Activated naive CD4-positive, alpha-beta T cell (primary cell): ENCODE data around the gene BRD7.

Experiments
- DNase-seq, 4 experiments: peaks; one replicate each; lab custom pipeline; 2025; lab: John Stamatoyannopoulos, UW

Gene BRD7

DNA sequence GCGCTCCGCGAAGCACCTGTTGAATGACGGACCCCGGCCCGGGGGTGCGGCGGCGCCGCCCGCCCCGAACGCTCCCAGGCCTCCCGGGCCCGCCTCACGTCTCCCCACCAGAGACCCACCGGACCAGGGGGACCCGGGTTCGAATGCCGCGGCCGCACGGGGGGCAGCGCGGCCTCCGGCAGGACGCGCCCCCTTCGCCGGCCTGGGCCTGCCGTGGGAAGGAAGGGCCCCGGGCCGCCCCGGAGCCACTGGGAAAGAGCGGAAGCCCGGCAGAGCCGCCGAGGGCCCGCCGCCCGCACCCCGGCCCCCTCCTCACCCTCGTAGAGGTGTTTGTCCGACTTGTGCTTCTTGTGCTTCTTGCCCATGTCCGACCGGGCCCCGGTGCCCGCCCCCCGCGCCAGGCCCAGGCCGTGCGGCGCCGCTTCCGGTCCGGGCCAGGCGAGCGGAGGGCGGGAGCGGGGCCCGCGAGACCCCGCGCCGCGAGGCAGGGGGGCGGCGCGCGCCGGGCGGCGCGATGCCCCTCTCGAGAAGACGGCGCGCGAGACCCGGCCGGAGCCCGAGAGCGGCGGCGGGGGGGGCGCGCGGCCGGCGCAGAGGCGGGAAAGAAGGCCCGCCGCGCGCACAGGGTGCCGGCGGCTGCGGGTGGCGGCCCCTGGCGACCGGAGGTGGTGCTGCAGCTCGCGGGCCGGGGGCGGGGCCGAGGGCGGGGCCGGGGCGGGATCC, at the start of gene BRD7:
Gene BRD7, minus strand, starts transcription at position 579 of the 723 bp plus-strand sequence. Its CDS starts 214 bp downstream, at position 365.
- DNase-seq, result peak; percentile 49 to 73 (median 61)

DNA sequence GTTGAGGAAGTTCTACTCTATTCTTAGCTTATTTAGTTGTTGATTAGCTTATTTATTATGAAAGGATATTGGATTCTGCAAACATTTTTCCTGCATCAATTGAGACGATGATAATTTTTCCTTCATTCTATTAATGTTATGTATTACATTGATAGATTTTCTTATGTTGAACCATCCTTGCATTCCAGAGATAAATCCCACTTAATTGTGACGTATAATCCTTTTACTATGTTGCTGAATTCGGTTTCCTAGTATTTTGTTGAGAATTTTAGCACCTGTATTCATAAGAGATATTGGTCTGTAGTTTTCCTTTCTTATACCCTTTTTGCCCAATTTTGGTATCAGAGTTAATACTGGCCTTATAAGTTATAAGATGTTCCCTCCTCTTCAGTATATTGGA, 47.6 kb upstream of the BRD7 start:
- no peak for DNase-seq

DNA sequence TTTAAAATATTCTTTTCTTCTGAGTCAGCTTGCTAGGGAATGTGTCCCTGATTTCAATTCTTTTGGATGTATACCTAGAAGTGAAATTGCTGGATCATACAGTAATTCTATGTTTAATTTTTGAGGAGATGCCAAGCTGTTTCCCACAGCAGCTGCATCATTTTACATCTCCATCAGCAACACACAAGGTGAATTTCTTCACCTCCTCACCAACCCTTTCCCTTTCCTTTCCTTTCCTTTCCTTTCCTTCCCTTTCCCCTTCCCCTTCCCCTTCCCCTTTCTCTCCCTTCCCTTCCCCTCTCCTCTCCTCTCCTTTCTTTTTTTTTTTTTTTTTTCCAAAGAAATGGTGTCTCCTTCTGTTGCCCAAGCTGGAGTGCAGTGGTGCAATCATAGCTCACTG, 45.4 kb upstream of the BRD7 start:
- no peak for DNase-seq

DNA sequence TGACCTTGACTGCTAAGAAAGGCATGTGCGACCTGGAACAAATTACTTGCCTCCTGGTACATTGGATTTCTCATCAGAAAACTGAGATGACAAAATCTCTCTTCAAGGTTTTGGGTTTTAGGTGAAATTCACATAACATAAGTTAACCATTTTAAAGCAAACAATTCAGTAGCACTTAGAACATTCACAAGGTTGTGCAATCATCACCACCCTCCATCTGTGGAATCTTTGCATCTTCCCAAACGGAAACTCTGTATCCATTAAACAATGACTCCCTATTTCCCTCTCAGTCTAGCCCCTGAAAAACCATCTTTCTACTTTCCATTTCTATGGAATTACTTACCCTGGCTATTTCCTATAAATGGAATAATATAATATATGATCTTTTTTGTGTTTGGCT, 42.2 kb upstream of the BRD7 start:
- DNase-seq, result no peak

DNA sequence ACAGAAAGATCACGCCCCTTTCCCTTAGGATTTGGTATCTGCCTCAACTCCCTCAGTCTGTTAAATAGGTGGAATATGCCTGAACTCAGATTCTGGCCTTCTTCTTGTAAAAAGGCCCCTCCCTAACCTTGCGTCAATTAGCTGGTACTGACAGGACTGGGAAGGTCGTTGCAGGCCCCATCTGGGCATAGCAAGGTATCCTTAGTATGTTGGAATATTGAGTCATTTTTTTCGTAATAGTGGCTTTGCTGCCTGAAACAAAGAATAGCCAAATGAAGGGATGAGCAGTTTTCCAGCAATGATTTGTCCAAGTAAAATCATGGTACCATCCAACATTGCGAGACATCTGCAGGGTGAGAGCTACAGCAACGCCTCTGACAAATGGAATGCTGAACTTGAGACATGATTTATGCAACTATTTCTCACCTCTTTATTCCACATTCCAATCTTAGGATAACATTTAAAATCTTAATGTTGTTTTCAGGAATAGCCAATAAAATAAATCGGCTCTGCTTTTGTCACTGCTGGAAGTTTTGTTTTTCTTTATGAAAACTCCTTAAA, 39.3 kb upstream of the BRD7 start:
- no peak for DNase-seq

DNA sequence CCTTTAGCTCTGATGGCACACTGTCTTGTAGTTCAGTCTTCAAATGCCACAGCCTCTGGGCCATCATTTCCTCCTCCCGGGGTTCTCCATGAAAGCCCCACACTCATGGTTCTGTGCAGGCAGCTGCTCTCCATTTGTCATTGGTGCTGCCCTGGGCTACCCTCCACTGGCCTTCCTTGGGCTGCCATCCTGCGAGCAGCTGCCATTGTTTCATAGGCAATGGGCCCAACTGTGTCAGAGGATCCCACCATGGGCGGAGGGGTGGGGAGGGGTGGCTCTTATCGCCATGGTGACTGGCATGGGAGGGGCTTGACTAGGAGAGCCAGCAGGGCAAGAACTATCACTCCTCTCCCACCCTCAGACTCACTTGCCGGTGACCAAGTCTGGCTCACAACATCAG, 38.6 kb upstream of the BRD7 start:
- no peak for DNase-seq

DNA sequence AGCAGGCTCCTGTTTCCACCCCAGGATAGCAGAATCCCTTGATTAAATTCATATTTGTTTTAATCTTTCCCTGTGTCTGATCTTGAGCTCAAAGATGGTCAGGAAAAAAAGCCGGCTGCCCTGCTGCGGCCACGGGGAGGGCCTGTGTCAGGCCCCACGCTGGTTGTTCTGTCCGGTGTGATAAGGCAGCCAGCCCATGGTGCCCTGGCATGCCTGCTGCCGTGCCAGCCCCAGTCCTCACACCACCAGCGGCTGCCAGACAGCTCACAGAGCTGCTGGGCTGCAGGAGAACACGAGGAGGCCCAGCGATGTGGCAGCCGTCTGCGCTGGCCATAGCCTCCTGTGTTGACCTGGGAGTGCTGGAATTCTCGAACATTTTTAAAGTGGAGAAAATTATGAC, 34.7 kb upstream of the BRD7 start:
- no peak for DNase-seq

DNA sequence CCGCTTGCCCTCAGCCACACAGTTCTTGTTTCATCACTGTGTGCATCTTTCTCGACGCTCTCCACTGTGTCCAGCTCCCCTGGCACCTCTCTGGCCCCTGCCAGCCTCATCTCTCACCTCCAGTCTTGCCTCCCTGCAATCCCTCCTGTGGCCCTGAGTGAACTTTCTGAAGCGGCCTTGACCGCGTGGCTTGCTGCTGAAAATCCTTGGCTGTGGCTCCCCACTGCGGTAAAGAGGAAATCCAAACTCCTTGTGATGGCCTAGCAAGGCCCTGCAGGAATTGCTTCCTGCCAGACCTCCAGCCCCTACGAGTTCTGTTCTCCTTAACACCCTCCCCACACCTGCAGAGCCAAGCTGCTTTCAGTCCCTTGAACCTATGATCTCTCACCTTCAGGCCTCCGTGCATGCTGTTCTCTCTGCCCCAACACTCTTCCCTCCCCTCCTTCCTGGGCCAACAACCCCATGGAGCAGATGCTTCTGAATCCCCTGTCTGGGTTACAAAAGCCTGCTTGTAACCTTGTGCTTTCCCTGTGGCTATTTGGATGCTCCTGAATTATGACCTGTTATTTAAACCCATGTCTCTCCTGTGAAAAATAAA, 33.6 kb upstream of the BRD7 start:
- DNase-seq, result no peak

DNA sequence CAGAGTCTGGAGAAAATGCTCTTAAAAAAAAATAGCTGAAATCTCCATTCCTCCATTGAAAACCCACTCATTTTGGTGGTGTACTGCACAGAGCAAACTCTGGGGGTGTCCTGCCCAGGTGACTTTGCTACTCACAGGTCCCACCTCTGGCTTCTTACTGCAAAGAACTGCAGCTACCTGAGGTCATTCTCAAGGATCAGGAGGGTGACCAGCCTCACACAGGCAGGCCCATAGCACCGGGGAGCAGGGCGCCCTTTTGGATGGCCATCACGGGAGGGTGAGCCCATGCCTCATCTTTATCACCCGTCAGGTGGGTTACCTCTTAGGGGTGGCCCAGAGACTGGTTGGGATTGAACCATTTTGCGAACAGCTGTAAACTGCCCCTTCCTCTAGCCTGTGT, 32.6 kb upstream of the BRD7 start:
- no peak for DNase-seq

DNA sequence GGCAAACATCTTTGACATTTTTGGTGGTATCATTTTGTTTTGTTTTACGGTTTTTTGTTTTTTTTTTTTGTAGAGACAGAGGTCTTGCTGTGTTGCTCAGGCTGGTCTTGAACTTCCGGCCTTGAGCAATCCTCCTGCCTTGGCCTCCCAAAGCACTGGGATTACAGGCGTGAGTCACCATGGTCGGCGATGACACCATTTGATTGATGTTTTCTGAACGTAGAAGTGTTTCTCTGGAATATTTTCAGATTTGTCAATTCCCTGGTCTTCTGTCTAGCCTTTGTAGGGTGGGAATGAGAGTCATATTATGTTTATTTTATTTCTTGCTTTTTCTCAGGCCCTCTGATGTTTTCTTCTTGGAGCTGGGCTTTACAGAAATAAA, 32.2 kb upstream of the BRD7 start:
- no peak for DNase-seq

DNA sequence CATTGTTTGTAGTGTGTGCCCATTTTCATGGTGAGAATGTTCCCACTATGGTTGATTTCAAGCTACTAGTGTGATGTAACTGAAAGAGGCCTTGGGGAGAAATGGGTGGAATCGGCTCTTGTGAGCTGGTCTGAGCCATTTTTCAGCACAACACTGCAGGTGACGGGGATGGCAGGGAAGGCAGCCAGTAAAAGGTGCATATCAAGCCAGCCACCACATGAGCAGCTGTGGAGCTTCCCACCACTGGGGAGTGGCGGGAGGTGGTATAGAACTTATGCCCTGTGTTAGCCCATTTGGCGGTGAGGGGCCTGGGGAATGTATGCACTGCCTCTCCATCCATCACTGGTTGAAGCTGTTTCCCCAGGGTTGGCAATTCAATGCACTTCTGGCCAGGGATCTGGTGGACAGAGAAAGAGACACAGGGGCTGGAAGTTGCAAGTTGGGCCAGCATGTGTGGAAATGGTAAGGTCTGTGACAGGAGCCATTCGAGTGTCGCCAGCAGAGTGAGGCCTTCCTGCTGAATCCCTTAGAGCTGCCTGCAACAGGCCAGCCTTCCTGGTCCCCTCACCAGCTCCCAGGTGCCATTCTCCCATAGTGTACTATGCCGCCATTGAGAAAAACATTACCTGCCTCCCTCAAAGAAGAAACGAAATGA, 31.7 kb upstream of the BRD7 start:
- no peak for DNase-seq

DNA sequence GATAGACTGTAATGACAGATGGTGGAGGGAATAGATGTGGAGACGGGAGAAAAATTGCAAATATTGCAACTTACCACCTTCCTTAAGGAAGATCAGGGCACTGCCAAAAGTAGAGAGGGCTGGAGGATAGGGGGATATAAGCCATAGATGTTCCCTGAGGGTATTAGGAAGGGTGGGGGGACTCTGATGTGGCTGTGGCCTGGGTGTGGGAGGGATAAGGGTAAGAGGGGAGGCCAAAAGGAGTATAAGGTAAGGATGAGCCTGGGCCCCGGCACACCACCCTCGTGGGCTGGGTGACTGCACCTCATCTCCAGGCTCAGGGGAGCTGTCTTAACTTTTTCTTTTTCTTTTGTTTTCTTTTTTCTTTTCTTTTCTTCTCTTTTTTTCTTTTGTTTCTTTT, 30.6 kb upstream of the BRD7 start:
- DNase-seq, result no peak

DNA sequence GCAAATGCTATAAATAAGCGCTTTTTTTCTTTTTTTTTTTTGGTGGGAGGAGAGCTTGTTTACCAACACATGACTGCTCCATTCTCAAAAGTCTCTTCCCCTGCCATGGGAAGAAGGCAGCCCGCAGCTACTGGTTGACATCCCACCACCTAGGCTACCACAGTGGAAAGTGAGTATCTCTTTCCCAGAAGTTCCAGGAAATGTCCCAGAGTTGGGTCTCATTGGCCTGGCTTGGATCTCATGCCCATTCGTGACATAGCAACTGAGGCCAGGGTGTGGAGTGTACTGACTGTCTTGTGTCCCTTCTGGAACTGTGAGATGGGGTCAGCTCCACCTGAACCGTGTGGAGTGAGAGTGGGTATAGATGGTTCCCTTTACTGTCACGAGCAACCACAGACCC, 29.5 kb upstream of the BRD7 start:
- DNase-seq, result no peak

DNA sequence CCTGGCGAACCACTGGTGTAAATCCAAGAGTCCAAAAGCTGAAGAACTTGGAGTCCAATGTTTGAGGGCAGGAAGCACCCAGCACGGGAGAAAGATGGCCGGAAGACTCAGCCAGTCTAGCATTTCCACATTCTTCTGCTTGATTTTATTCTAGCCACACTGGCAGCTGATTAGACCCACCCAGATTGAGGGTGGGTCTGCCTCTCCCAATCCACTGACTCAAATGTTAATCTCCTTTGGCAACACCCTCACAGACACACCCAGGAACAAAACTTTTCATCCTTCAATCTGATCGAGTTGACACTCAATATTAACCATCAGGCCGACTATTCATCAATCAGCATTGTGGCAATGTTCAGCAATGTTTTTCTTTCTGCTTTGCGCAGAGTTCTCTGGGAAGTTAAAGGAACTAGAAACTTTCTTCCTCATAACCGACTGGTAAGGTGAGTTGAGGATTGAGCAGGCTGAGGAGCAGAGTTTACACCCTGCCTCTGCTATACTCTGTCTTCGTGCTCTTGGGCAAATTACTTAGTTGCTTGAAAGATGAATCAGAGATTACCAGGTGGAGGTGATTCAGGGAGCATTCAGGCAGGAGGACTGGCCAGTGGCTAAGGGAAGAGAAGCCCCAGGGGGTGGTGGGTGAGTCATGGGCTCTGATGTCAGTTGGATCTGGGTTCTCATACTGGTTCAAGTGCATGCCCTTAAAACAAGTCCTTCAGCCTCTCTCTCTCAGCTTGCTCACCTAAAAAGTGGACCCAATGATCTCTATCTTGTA, 28.2 kb upstream of the BRD7 start:
- no peak for DNase-seq

DNA sequence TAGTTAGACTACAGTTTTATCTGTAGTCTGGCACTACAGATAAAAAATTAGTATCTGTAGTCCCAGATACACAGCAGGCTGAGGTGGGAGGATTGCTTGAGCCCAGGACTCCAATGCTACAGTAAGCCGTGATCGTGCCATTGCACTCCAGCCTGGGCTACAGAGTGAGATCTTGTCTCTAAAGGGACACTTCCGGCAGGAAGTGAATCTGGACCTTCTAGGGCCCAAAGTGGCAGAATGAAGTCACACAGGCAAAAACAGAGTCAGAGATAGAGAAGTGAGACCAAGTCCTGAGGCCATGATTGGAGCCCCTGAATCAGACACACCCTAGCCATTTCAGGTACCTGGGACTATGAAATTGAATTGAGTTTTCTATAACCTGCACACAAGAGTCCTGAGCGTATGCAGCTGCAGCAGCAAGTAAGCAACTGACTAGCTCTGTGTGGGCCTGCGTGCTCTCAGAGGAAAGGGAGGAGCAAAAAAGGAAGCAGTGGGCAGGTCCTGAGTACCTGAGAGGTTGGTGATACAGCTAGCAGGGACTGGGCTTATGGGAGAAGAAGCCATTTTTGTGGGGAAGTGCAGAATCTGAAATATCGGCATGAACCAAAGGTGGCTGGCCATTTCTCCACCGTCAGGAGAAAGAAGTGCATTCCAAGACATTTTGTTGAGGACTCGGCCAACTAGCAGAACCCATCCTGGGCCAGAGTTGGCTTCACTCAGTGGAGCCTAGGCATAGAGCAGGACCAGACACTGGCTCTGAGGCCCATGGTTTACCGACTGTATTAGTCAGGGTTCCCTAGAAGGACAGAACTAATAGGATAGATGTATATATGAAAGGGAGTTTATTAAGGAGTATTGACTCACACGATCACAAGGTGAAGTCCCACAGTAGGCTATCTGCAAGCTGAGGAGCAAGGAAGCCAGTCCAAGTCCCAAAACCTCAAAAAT, 27.2 kb upstream of the BRD7 start:
- peak in 1 of 4 experiments; percentile 20 for DNase-seq

DNA sequence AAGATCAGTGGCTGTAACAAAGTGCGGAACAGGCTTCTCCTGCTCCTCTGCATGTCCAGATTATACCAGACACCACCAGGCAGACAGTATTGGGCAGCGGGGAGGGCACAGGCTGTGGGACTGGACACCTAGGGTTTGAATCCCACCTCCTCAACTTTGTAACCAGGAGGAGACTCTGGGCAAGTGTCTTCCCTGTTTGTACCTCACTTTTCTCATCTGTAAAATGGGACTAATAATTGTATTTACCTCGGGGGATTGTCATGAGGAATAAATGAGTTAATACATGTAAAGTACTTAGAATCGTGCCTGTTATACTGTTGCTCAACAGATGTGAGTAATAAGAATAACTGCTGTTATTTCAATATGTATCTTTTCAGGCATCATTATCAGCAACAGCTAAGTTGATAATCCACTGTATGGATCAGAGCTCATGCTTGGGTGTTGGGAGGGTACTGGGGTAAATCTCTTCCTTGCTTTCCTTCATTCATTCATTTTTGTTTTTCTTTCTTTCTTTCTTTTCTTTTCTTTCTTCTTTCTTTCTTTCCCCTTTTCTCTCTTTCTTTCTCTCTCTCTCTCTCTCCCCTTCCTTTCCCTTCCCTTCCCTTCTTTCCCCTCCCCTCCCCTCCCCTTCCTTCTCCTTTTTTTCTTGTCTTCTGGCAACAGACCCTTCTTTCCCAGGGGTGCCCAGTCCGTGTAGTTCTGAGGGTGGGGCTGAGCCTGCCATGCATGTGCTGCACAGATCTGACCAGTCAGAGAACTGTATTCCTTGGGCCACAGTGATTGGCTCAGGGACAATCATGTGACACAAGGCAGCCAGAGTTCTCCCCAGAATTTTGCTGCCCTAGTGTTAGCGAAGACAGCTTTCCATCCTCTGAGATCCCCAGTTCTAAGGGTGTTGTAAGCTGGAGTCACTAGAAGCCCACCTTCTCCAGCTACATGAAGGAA, 25.3 kb upstream of the BRD7 start:
- no peak for DNase-seq

DNA sequence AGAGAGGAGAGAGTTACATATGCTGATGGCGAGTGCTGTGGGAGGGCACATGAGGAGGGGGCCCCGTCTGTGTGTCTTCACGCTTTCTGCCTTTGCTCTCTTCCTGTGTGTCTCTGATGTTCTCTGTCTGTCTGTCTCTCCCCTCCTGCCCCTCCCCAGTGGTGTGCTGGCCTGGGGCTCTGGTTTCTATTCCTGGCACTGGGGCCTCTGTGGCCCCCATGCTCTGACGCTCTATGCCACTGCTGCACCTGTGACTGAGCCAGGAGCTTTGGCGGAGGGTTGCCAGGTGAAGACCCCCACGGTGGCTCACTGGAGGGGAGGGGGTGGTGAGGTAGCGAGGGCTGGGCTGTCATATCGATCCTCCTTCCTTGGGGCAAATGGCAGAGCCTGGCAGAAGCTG, 24.6 kb upstream of the BRD7 start:
- DNase-seq, result no peak

DNA sequence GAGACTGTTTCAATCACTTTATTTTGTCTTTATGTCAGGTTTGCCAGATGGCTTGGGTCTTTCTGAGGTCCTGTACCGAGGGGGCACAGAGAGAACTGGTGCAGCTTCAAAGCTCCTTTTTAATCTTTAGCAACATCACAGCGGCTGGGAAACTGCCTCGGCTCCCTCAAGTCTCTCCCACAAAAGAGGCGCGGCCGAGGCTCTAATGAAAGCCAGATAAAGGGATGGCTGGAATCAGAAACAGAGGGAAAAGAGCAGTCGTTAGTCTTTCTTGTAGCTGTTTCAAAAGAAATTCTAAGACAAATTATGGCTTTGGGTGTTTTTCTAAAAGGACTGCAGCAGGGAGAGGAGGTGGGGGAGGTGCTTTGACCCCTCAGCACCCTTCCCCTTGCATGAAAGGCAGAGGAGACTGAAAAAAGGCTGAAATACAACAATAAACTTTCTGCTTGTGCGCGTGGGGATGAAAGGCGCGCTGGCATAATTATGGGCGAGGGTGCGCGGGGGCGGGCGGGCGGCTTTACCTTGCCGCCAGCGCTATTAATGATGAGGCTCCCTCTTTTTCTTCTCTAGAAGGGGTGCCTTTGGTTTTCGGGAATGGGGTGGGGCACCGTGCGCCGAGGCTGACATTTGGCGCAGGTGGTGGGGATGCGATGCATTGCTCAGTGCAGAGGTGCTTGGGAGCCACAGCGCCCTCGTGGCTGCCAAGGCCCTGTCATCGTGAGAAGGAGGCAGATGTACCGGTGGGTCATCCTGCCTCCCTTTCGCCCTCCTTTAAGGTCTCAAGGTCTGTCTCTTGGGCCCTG, 22.3 kb upstream of the BRD7 start:
- no peak for DNase-seq

DNA sequence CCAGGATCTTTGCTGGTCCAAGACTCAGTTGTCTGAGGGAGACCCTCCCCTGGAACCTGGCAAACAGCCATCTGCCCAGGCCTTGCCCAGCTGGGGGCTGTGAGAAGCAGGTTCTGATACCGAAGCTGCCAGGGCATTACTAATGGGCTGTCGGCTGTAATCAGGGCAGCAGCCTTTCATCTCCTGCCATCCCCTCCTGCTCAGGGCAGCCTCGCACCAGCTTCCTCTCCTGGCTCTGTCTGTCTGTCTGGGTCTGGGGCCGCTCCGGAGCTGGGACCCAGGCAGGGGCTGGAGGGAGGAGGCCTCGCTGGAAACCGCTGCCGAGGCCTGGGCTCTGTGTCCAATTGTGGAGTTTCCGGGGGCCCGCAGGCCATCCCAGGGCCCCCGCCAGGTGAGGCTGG, 21.6 kb upstream of the BRD7 start:
- DNase-seq, result no peak
